GM12891 (cell line): ENCODE data around the gene CRMP1.

Source experiments
- PAX5 ChIP-seq: IDR thresholded peaks from 2 replicates; pipeline ENCODE4 v1.6.1; 2011; ENCODE audit warnings: low read length, moderate library complexity, mild to moderate bottlenecking; ENCODE audit not compliant: insufficient read depth, severe bottlenecking
- POLR2A ChIP-seq: IDR thresholded peaks from 2 replicates; pipeline ENCODE4 v1.6.1; 2011; ENCODE audit warnings: low read depth, low read length, control low read depth
- POLR2AphosphoS5 ChIP-seq: IDR thresholded peaks from 2 replicates; pipeline ENCODE4 v1.6.1; 2011; ENCODE audit warnings: low read depth, low read length, control low read depth
- POU2F2 ChIP-seq: IDR thresholded peaks from 2 replicates; pipeline ENCODE4 v1.6.1; 2011; ENCODE audit warnings: low read depth, mild to moderate bottlenecking, control low read depth, low read length, moderate library complexity
- TAF1 ChIP-seq: IDR thresholded peaks from 2 replicates; pipeline ENCODE4 v1.6.1; 2011; ENCODE audit warnings: low read depth, low read length, control low read depth

- TF ChIP-seq POLR2A (no peak), PAX5 (no peak), POLR2AphosphoS5 (no peak), TAF1 (no peak), POU2F2 (no peak)
Measured at GRCh38 chr4:5927747-5928146, 34.9 kb upstream of the CRMP1 start.
